K562 (cell line): Measurements from ENCODE around the gene CRACR2B. TPM values are rescaled to one million over a fixed set of nuclear protein-coding genes. Genes with fewer than 3 reads are reported as not detected.

Source experiments
- GATA2 ChIP-seq: sonication (generic); formaldehyde crosslinking; IDR thresholded peaks from 2 replicates; pipeline ENCODE4 v1.4.0; 2020; ENCODE audit warnings: mild to moderate bottlenecking, missing genetic modification reagents
- NFRKB ChIP-seq: fragments of 450-650 bp; IDR thresholded peaks from 2 replicates; pipeline ENCODE4 v1.6.1; 2016; ENCODE audit warnings: low read depth
- THAP12 ChIP-seq: fragments of 250-450 bp; sonication (Bioruptor Pico); IDR thresholded peaks from 2 replicates; pipeline ENCODE4 v1.9.0; 2021; ENCODE audit warnings: mild to moderate bottlenecking, inconsistent platforms
- ZNF76 ChIP-seq: fragments of 250-450 bp; sonication (Bioruptor Pico); IDR thresholded peaks from 2 replicates; pipeline ENCODE4 v1.4.0; 2020; ENCODE audit warnings: mild to moderate bottlenecking, moderate library complexity, borderline replicate concordance
- polyA plus RNA-seq, 8 experiments: library from polyadenylated mRNA; depleted of rRNA in 4 of 8; stranded (reverse) in 5 of 8; unstranded in 3 of 8; fragments of >200 nt; fragmentation: Nextera tagmentation in 2 of 8; fragmentation: Illumina TruSeq in 1 of 8; extraction: Ambion mirVana in 2 of 8; extraction: Trizol in 1 of 8; gene quantifications; 2 replicates each; pipeline versions ENCODE4 v1.2.1 to v1.2.3, GENCODE V29; 2011 to 2014; ENCODE audit warnings: inconsistent platforms in 1 of 8, missing spikeins in 1 of 8
- total RNA-seq, 7 experiments: library from RNA; depleted of rRNA in 6 of 7; stranded (reverse); fragments of >200 nt in 6 of 7; fragmentation: Illumina TruSeq in 2 of 7; extraction: Trizol in 2 of 7; gene quantifications; 2 replicates each; pipeline versions ENCODE4 v1.2.1 to v1.2.3, GENCODE V29; 2011 to 2021; ENCODE audit warnings: low replicate concordance in 1 of 7
- TF ChIP-seq, protein P1 (sequence below): sonication (generic); formaldehyde crosslinking; IDR thresholded peaks from 2 replicates; pipeline ENCODE4 v1.8.0; 2023; ENCODE audit warnings: mild to moderate bottlenecking, missing genetic modification reagents
- TF ChIP-seq, protein P2 (sequence below): IDR thresholded peaks from 2 replicates; pipeline ENCODE4 v1.6.1; 2011; ENCODE audit not compliant: insufficient read length; ENCODE audit errors: extremely low read depth
- TF ChIP-seq, protein P3 (sequence below): fragments of 200-800 bp; sonication (Bioruptor generic); IDR thresholded peaks from 2 replicates; pipeline ENCODE4 v1.6.1; 2017; ENCODE audit warnings: missing genetic modification characterization, missing compliant biosample characterization

CRACR2B gene
- total and polyA plus RNA-seq, 9 of the 15 experiments (the other 6 are each of a cell fraction or from before 2014, with no cell fraction given): 0.10 to 51.0 (median 6.0) TPM

DNA sequence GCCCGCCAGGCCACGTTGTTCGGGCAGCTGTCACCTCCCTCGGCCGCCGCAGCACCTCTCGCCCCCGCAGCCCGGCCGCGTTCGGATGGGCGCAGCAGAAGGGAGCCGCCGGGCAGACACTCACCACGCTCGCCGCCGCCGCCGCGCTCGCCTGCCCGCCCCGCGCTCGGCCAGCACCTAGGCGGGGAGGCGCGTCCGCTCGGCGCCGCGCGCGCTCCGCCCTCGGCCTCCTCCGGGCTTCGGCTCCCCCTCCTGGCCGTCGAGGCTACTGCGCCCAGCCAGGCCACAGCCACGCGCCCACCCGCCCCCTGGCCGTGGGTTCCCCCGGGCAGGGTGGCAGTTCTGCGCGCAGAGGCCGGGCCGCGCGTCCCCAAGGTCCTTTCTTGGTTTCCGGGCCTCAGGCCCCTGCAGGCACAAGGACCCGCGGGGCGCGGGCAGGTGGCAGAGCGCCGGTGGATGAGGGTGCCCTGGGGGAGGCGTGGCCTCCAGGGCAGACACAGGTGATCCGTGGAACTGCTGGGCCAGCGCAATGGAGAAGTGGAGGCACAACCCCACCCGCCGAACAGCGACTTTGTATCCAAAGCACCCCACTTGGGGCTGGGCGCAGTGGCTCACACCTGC, 29.5 kb upstream of the CRACR2B start, which contains the start of gene SLC25A22 (continued):
- TF ChIP-seq, protein P1, sequence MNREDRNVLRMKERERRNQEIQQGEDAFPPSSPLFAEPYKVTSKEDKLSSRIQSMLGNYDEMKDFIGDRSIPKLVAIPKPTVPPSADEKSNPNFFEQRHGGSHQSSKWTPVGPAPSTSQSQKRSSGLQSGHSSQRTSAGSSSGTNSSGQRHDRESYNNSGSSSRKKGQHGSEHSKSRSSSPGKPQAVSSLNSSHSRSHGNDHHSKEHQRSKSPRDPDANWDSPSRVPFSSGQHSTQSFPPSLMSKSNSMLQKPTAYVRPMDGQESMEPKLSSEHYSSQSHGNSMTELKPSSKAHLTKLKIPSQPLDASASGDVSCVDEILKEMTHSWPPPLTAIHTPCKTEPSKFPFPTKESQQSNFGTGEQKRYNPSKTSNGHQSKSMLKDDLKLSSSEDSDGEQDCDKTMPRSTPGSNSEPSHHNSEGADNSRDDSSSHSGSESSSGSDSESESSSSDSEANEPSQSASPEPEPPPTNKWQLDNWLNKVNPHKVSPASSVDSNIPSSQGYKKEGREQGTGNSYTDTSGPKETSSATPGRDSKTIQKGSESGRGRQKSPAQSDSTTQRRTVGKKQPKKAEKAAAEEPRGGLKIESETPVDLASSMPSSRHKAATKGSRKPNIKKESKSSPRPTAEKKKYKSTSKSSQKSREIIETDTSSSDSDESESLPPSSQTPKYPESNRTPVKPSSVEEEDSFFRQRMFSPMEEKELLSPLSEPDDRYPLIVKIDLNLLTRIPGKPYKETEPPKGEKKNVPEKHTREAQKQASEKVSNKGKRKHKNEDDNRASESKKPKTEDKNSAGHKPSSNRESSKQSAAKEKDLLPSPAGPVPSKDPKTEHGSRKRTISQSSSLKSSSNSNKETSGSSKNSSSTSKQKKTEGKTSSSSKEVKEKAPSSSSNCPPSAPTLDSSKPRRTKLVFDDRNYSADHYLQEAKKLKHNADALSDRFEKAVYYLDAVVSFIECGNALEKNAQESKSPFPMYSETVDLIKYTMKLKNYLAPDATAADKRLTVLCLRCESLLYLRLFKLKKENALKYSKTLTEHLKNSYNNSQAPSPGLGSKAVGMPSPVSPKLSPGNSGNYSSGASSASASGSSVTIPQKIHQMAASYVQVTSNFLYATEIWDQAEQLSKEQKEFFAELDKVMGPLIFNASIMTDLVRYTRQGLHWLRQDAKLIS (CRISPR knock-in tag): 0 out of 2 replicates have a peak, but pooled peaks have one; percentile 31
- TF ChIP-seq NFRKB (no peak), THAP12 (CRISPR knock-in tag) (no peak), ZNF76 (CRISPR knock-in tag) (no peak), GATA2 (no peak)
- TF ChIP-seq, protein P2, sequence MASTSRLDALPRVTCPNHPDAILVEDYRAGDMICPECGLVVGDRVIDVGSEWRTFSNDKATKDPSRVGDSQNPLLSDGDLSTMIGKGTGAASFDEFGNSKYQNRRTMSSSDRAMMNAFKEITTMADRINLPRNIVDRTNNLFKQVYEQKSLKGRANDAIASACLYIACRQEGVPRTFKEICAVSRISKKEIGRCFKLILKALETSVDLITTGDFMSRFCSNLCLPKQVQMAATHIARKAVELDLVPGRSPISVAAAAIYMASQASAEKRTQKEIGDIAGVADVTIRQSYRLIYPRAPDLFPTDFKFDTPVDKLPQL: no peak
- TF ChIP-seq, protein P3, sequence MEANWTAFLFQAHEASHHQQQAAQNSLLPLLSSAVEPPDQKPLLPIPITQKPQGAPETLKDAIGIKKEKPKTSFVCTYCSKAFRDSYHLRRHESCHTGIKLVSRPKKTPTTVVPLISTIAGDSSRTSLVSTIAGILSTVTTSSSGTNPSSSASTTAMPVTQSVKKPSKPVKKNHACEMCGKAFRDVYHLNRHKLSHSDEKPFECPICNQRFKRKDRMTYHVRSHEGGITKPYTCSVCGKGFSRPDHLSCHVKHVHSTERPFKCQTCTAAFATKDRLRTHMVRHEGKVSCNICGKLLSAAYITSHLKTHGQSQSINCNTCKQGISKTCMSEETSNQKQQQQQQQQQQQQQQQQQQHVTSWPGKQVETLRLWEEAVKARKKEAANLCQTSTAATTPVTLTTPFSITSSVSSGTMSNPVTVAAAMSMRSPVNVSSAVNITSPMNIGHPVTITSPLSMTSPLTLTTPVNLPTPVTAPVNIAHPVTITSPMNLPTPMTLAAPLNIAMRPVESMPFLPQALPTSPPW (CRISPR knock-in tag): peak; percentile 70; the same call in 1 of the 2 replicates
